ENCODE data around the gene CDH13.

DNA sequence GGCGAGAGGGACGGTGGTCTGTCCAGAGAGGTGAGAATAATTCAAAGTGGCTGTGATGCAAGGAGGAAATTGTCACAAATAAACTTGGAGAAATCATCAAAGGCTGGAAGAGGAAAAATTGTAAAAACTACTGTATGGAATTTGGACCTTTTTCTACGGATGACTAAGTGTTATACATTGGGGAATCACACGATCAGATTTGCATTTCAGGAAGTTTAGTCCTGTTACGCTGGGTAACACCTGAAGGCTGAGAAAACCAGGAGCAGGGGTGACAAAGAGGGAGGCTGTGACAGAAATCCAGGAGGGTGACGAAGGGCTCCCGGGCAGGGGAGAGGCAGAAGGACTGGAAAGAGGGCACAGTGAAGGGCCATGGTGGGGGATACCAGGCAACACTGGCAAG is 511.7 kb downstream of the CDH13 start:
- no peak for TF ChIP-seq TRIM28 (IDR thresholded peaks at IDR 0.05; ENCODE audit: borderline replicate concordance, low read length)
- TF ChIP-seq, protein P1, sequence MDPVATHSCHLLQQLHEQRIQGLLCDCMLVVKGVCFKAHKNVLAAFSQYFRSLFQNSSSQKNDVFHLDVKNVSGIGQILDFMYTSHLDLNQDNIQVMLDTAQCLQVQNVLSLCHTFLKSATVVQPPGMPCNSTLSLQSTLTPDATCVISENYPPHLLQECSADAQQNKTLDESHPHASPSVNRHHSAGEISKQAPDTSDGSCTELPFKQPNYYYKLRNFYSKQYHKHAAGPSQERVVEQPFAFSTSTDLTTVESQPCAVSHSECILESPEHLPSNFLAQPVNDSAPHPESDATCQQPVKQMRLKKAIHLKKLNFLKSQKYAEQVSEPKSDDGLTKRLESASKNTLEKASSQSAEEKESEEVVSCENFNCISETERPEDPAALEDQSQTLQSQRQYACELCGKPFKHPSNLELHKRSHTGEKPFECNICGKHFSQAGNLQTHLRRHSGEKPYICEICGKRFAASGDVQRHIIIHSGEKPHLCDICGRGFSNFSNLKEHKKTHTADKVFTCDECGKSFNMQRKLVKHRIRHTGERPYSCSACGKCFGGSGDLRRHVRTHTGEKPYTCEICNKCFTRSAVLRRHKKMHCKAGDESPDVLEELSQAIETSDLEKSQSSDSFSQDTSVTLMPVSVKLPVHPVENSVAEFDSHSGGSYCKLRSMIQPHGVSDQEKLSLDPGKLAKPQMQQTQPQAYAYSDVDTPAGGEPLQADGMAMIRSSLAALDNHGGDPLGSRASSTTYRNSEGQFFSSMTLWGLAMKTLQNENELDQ (tag by site-specific recombination; IDR thresholded peaks at IDR 0.05; ENCODE audit: low read depth): no peak
- TF ChIP-seq ZNF404 (tag by site-specific recombination; IDR thresholded peaks at IDR 0.05): no peak

Data from HEK293 (cell line).